ENCODE results near the gene MPEG1. TPM values are rescaled to one million over a fixed set of nuclear protein-coding genes. Genes with fewer than 3 reads are reported as not detected.

MPEG1 gene
- total RNA-seq, 1 experiment from 2014 or later: 0.08 TPM

DNA sequence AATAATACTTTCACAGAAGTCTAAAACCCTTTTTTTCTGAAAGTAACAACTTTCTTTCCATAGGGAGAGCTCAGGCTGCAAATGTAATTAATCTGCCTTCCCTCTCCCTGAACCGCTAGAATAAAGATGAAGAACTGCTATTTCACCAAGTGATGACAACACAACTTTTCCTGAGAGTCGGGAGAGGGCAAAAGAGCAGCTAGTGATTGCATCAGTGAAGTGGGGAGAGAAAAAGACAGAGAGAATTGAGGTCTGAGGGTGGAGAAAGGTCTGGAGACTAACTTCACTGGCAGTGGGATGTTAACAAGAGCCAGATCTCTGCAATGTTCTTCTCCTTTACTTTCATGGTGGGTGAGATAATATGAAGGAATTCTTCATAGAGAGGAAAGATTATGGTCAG, 10.9 kb upstream of the MPEG1 start:
- no peak for ATAC-seq
- intact Hi-C loops (cut with micrococcal nuclease; ENCODE audit: unreplicated experiment) (no loop called here), in situ Hi-C loops (cut with HindIII; ENCODE audit: low pct_unique_long_range_greater_than_20kb, low sequenced_read_pairs) (no loop called here)
- Histone ChIP-seq H3K4me3 (ENCODE audit: low read depth in 2 of 2, low read length in 2 of 2) (no peak overlapping the region), H3K36me3 (ENCODE audit: control insufficient read depth, insufficient read depth, low read length) (no peaks in the 10 kb centered on the region), H3K27me3 (ENCODE audit: control insufficient read depth, insufficient read depth, low read length) (peaks cover 3% of the 10 kb centered on the region; the same call in 1 of the 2 replicates), H3K4me1 (ENCODE audit: control insufficient read depth, insufficient read depth, low read length) (no peaks in the 10 kb centered on the region), H3K9me3 (ENCODE audit: control insufficient read depth, insufficient read depth, low read depth, low read length) (no peaks in the 10 kb centered on the region), H3K27ac (ENCODE audit: low read length) (no peak overlapping the region)
- no peak for DNase-seq (ENCODE audit: low read depth, low spot score)
- TF ChIP-seq, protein P1, sequence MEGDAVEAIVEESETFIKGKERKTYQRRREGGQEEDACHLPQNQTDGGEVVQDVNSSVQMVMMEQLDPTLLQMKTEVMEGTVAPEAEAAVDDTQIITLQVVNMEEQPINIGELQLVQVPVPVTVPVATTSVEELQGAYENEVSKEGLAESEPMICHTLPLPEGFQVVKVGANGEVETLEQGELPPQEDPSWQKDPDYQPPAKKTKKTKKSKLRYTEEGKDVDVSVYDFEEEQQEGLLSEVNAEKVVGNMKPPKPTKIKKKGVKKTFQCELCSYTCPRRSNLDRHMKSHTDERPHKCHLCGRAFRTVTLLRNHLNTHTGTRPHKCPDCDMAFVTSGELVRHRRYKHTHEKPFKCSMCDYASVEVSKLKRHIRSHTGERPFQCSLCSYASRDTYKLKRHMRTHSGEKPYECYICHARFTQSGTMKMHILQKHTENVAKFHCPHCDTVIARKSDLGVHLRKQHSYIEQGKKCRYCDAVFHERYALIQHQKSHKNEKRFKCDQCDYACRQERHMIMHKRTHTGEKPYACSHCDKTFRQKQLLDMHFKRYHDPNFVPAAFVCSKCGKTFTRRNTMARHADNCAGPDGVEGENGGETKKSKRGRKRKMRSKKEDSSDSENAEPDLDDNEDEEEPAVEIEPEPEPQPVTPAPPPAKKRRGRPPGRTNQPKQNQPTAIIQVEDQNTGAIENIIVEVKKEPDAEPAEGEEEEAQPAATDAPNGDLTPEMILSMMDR (IDR thresholded peaks at IDR 0.05): no peak
- TF ChIP-seq SIN3A (IDR thresholded peaks at IDR 0.05; ENCODE audit: borderline replicate concordance, insufficient read depth, low read depth, low read length): no peak
- TF ChIP-seq TCF7L2 (IDR thresholded peaks at IDR 0.05; ENCODE audit: low read depth, low read length): no peak
- TF ChIP-seq, protein P2, sequence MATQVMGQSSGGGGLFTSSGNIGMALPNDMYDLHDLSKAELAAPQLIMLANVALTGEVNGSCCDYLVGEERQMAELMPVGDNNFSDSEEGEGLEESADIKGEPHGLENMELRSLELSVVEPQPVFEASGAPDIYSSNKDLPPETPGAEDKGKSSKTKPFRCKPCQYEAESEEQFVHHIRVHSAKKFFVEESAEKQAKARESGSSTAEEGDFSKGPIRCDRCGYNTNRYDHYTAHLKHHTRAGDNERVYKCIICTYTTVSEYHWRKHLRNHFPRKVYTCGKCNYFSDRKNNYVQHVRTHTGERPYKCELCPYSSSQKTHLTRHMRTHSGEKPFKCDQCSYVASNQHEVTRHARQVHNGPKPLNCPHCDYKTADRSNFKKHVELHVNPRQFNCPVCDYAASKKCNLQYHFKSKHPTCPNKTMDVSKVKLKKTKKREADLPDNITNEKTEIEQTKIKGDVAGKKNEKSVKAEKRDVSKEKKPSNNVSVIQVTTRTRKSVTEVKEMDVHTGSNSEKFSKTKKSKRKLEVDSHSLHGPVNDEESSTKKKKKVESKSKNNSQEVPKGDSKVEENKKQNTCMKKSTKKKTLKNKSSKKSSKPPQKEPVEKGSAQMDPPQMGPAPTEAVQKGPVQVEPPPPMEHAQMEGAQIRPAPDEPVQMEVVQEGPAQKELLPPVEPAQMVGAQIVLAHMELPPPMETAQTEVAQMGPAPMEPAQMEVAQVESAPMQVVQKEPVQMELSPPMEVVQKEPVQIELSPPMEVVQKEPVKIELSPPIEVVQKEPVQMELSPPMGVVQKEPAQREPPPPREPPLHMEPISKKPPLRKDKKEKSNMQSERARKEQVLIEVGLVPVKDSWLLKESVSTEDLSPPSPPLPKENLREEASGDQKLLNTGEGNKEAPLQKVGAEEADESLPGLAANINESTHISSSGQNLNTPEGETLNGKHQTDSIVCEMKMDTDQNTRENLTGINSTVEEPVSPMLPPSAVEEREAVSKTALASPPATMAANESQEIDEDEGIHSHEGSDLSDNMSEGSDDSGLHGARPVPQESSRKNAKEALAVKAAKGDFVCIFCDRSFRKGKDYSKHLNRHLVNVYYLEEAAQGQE (IDR thresholded peaks at IDR 0.05; ENCODE audit: insufficient read depth in 1 of 2, low read depth in 2 of 2, low read length in 1 of 2): no peak
- no peak for TF ChIP-seq POLR2AphosphoS5 (IDR thresholded peaks at IDR 0.05; ENCODE audit: low read depth, low read length)
- POLR2A ChIA-PET: interaction anchor here (0.7 kb wide), 1 partner anchor 1340 kb away, joined by 3 read pairs; no protein-coding TSS in a partner anchor
- CTCF ChIA-PET: no interaction called here
- BruUV-seq (replicated peaks): no TSS peak

DNA sequence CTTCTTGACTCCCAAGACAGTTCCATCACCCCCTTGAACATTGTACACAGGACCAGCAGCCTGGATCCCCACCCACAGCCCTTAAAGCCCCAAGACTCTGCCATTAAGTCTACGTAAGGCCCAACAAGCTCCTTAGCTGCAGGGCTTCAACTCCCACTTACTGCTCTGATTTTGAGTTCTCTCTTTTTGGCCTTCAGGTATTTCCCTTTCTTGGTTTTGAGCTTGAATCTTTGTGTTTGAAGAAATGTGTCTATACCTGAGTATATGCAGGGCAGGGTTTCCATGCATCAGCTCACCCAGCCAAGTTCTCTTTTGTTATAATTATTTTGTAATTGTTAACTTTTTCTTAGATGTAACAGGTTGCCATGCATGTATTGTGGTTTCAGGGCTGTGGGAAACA, 10.4 kb upstream of the MPEG1 start:
- no peaks in the 10 kb centered on the region for H3K36me3 ChIP-seq (ENCODE audit: control insufficient read depth, insufficient read depth, low read length)
- H3K4me3 ChIP-seq (ENCODE audit: low read depth in 2 of 2, low read length in 2 of 2): no peak overlapping the region
- TF ChIP-seq, protein P1 (IDR thresholded peaks at IDR 0.05): no peak
- TF ChIP-seq, protein P2 (IDR thresholded peaks at IDR 0.05; ENCODE audit: insufficient read depth in 1 of 2, low read depth in 2 of 2, low read length in 1 of 2): no peak
- TF ChIP-seq TCF7L2 (IDR thresholded peaks at IDR 0.05; ENCODE audit: low read depth, low read length): no peak
- TF ChIP-seq POLR2AphosphoS5 (IDR thresholded peaks at IDR 0.05; ENCODE audit: low read depth, low read length): no peak
- TF ChIP-seq SIN3A (IDR thresholded peaks at IDR 0.05; ENCODE audit: borderline replicate concordance, insufficient read depth, low read depth, low read length): no peak
- intact Hi-C loops (cut with micrococcal nuclease; ENCODE audit: unreplicated experiment): no loop called here
- DNase-seq (ENCODE audit: low read depth, low spot score): no peak
- no TSS peak for BruUV-seq (replicated peaks)
- no peak overlapping the region for H3K27ac ChIP-seq (ENCODE audit: low read length)
- H3K27me3 ChIP-seq (ENCODE audit: control insufficient read depth, insufficient read depth, low read length): peaks cover 3% of the 10 kb centered on the region; the same call in 1 of the 2 replicates
- H3K4me1 ChIP-seq (ENCODE audit: control insufficient read depth, insufficient read depth, low read length): no peaks in the 10 kb centered on the region
- H3K9me3 ChIP-seq (ENCODE audit: control insufficient read depth, insufficient read depth, low read depth, low read length): no peaks in the 10 kb centered on the region
- in situ Hi-C loops (cut with HindIII; ENCODE audit: low pct_unique_long_range_greater_than_20kb, low sequenced_read_pairs): no loop called here
- ChIA-PET POLR2A (no interaction called here), CTCF (no interaction called here)
- no peak for ATAC-seq

All from Panc1 (cell line).